Right ventricle myocardium superior (tissue), 1 donor: ENCODE data around the gene SLC22A5. TPM values are rescaled to one million over a fixed set of nuclear protein-coding genes. Genes with fewer than 3 reads are reported as not detected.
A peak's percentile ranks its signal among the peaks of the same experiment; 100 is the strongest.

Experiments
- ATAC-seq: fragments of 200-7000 bp; cut with Tn5 transposase; one replicate; pipeline ENCODE4 v1.9.1; 2020; ENCODE audit warnings: mild to moderate bottlenecking; ENCODE audit not compliant: poor library complexity
- DNase-seq: peaks from one replicate; pipeline ENCODE4 v3.0.0-alpha.2; 2020
- intact Hi-C: fragments of 100-400 bp; cut with DNase I; formaldehyde crosslinking; loops from one replicate; pipeline ENCODE4 v1.11.2; 2022
- long read RNA-seq: library from polyadenylated mRNA; unstranded; transcript quantifications from one replicate; pipeline ENCODE4 v2.0.0, GENCODE V29; 2021
- total RNA-seq: library from RNA; stranded (reverse); fragmentation: NEBNext Ultra II Directional; extraction: Animal tissue kit (Norgen Biotek cat#: 25700); gene quantifications from one replicate; pipeline ENCODE4 v1.2.1, GENCODE V29; 2021
- donor health status: DM: no; HTN: yes; CAD: no; lungs with severe emphysema.

Gene SLC22A5
- 22.7 TPM for total RNA-seq
- long read RNA-seq, transcript SLC22A5-203 (11 exons, 1,746 nt) = minor isoform, 5 of 114 reads
- long read RNA-seq, transcript SLC22A5-201 (10 exons, 3,237 nt) = major isoform, 89 of 114 reads
- long read RNA-seq, partial matches to known transcripts = 1 of 114 reads
- long read RNA-seq, other reads (novel, unspliced or antisense) = 17 of 114 reads

DNA sequence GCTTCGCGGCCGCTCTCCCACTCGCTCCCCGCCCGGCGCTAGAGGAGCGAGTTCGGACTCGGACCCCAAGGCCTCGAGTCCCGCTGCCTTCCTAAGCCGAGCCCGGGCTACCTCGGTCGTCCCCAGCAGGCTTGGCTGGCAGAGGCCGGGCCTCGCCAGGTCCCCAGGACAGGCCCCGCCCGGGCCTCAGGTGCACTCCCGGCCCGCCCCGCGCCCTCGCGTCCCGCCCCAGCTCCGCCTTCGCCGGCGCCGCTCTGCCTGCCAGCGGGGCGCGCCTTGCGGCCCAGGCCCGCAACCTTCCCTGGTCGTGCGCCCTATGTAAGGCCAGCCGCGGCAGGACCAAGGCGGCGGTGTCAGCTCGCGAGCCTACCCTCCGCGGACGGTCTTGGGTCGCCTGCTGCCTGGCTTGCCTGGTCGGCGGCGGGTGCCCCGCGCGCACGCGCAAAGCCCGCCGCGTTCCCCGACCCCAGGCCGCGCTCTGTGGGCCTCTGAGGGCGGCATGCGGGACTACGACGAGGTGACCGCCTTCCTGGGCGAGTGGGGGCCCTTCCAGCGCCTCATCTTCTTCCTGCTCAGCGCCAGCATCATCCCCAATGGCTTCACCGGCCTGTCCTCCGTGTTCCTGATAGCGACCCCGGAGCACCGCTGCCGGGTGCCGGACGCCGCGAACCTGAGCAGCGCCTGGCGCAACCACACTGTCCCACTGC is at the start of gene SLC22A5:
Gene SLC22A5, plus strand, starts transcription at position 237 of the 707 bp plus-strand sequence. Its CDS starts 263 bp downstream, at position 500.
- peak; percentile 83 for DNase-seq
- intact Hi-C loops = loop anchor here (10.0 kb wide), 1 partner anchor 175 kb away; no protein-coding TSS in a partner anchor
- peak; percentile 90 for ATAC-seq

DNA sequence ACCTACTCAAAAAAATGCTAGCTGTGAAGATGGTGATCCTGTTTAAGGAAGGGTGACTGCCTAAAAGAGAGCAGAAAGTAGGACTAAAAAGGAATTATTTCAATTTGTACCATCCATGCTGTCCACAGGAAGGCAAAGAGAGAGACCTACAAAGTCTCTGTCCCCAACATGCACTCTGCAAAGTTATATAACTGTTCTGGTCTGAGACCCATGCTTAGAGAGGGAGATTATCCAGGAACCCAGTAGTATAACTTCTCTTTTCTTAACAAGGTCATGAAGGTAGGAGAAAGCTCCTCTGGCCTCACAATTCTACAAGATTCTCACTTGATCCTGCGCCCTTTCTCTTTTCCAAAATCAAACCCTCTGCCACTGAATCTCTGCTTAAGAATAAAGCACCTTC is 49.5 kb upstream of the SLC22A5 start:
- intact Hi-C loops = no loop called here
- ATAC-seq (peak; percentile 68), DNase-seq (no peak)

DNA sequence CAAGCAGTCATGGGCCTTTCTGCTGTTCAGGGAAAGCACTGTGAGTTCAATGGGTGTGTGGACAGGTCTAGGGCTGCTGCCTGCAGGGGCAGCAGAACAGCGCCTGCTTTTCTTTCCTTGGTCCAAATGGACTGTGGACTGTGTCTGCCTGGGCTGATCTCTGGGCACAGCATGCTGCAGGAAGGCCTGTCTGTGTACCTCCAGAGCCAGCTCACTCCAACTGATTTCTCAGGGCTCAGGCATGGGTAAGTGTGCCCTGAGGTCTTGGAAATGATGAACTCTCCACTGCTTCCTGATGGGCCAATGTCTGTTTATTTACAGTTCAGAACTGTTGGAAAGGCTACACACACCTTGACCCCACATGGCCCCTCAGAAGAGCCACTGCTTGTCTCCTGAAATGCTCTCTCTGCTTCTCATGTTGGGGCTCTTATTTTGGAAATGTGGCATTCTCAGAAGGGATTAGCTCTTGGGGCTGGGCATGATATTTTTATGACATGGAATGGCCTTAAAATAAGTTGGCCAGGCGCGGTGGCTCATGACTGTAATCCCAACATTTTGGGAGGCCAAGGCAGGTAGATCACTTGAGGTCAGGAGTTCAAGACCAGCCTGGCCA is 48.3 kb upstream of the SLC22A5 start:
- no peak for DNase-seq
- intact Hi-C loops = no loop called here
- peak; percentile 14 for ATAC-seq

DNA sequence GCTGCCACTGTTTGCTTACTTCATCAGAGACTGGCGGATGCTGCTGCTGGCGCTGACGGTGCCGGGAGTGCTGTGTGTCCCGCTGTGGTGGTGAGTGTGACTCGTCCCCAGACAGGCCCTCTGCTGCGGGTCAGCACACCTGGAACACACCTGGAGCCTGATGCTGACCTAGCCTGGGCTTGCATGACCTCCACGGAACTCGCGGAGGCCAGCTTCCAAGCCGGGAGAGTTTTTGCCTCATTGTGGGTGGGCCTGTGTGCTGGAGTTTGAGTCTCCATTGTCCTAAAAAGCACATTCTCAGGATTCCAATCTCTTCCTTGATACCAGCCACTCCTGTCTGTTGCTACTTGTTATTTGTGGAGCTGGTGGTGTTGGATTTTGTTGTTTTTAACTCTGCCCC is 47.2 kb upstream of the SLC22A5 start:
- no peak for DNase-seq
- intact Hi-C loops = no loop called here
- no peak for ATAC-seq

DNA sequence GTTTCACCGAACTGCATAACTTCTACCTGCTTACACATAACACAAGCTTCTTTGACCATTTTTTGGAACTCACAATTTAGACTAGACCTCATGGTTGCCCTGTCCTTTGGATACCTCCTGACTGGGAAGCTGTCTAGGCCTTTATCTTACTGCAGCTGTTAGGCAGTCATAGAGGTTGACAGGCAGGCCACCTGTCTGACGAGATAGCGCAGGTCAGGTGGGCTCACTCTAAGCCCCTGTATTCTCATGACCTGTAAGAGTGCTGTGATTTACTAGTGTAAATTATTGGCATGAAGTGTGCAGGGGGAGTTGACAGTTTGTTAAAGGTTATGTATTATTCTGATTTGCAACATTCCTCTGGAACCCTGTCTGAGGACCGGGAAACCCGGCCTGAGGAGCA is 46.3 kb upstream of the SLC22A5 start:
- no peak for DNase-seq
- intact Hi-C loops = no loop called here
- no peak for ATAC-seq

DNA sequence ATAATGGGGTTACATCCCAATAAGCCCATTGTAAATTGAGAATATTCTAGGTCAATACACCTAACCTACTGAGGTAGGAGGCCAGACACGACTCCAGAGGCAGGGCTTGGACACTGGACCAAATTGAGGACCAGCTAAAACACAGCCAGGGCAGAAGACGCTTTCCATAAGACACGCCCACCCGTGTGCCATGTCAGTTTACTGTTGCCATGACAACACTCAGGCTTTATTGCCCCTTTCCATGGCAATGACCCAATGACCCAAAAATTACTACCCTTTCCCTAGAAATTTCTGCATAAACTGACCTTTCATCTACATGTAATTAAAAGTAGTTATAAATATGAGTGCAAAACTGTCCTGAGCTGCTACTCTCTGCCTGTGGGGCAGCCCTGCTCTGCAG is 43.8 kb upstream of the SLC22A5 start:
- intact Hi-C loops = no loop called here
- no peak for DNase-seq
- no peak for ATAC-seq

DNA sequence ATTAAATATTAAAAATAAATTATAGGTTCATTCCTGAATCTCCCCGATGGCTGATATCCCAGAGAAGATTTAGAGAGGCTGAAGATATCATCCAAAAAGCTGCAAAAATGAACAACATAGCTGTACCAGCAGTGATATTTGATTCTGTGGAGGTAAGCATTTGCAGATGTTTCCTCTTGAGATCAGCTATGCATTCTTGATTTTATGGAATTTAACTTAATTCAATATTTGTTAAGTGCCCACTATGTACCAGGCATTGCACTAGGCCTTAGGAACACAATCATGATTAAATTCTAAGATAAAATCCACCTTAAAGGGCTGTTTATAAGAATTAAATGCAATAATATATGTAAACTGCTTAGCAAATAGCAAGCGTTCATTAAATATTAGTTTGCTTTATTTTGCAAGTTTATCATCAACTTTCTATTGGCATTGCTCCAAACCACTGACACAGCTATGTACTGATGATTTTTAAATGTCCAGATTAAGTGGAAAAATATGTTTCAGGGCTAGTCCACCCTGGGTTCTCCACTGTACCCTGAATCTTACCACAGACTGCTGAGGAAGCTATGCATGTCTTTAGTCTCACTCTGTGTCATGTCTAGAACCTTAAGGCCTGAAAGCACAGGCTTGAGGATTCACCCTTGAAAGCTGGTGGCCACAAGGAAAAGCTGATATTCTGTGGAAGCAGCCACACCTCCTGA is 42.1 kb upstream of the SLC22A5 start:
- ATAC-seq (no peak), DNase-seq (no peak)
- intact Hi-C loops = no loop called here

DNA sequence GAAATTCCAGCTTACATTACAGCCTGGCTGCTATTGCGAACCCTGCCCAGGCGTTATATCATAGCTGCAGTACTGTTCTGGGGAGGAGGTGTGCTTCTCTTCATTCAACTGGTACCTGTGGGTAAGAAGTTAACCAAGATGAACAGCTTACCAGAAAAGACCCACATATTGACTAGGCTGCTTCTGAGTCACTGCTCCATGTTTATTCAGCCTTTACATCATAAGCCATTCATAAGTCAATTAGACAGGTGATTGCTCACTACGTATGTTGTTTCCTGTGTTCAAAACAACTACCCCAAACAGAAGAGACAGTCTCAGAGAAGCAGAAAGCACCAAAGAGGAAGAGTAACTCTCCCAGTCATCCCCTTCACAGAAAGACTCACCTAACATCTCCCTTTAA is 34.7 kb upstream of the SLC22A5 start:
- DNase-seq = no peak
- intact Hi-C loops = no loop called here
- ATAC-seq = no peak

DNA sequence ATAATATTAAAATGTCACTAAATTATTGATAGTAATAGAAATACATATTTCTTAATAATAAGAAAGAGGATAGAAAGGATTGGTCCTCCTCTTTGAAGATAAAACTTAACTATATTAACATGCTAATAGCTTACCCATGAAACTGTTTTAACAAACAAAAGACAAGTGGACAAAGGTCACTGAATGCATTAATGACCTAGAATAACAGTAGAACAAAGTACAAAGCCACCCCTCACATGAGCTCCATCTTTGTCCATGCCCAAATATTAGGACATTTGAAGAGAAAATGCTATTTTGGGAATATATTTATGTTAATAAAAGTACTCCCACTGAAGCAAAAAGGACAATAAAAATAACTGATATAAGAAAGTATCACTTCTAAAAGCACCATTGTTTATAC is 34.1 kb upstream of the SLC22A5 start:
- DNase-seq (no peak), ATAC-seq (no peak)
- intact Hi-C loops = no loop called here

DNA sequence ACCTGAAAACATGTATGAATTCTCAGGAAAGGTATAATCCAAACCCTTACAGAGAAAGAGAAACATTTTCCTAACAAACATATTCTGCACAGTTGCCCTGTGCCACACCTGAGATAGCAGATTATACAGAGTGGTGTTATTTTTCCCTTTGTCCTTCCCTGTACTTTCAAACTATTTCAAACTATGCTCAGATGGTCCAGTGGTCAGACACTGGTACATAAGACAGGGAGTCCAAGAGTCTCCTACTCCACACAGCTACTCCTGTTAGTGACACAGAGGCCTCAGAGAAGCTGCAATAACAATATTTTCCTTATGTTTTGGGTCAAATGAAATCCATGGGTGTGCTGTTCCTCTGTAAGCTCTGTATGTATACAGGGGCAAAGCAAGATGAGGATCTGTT is 30.0 kb upstream of the SLC22A5 start:
- no peak for DNase-seq

DNA sequence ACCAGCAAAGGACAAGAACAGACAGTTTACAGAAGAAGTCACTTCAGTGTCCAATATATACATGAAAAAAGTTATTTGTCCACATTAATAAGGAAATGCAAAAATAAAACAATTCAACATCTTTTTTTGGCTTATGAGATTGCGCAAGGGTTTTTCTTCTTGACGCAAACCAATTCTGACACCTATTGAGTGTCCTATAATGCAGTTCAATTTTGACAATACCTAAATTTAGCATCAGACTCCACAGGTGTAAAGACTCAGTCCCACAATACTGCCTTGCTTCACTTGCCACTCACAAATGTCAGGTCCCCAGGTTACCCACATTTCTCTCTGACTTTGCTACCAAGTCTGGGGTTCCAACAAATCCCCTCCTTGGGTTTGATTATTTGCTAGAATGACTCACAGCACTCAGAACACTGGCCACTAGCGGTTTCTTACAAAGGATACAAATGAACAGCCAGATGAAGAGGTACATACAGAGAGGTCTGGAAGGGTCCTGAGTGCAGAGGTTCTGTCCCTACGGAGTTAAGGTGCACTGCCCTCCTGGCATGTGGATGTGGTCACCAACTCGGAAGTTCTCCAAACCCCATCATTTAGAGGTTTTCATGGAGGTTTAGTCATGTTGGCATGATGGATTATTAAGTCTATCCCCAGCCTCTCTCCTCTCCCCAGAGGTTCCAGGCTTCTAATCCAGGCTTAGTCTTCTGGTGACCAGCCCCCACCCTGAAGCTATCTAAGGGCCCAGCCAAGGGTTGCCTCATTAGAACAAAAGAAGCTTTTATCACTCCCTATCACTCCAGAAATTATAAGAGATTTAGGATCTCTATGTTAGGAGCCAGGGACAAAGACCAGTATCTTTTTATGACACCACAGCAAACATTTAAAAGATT is 27.0 kb upstream of the SLC22A5 start:
- DNase-seq (no peak), ATAC-seq (peak; percentile 69)
- intact Hi-C loops = no loop called here

More for the DNA sequence above, 30.0 kb upstream of the SLC22A5 start:
- no peak for ATAC-seq
- intact Hi-C loops = no loop called here

DNA sequence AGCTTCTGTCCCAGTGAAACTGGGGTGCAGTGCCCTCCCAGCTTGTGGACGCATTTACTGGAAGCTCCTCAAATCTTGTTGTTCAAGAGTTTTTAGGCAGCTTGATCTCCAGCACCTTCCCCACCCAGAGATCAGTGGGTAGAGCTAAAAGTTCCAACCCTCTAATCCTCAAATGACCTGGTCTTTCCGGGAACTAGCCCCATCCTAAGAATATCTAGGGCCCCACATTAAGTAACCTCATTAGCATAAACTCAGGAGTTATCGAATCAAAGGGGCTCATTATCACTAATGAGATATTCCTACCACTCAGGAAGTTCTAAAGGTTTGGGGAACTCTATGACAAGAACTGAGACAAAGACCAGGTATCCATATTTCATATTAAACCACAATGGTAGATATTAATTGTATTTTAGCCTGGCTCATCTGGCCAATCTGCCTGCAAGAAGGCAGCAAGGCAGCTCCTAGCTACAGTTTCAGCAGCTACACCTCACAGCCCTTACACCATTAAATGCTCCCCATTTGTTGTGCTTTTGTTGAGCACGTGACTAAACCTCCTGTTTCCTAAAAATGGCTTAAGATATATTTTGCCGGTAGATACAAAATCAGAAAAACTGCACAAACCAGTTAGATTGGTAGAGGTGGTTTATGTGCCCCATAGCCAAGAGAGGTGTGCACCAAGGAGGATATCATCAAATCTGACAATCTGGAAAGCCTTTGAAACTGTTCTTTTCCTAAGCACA is 24.6 kb upstream of the SLC22A5 start:
- ATAC-seq (peak; percentile 44), DNase-seq (no peak)
- intact Hi-C loops = no loop called here

DNA sequence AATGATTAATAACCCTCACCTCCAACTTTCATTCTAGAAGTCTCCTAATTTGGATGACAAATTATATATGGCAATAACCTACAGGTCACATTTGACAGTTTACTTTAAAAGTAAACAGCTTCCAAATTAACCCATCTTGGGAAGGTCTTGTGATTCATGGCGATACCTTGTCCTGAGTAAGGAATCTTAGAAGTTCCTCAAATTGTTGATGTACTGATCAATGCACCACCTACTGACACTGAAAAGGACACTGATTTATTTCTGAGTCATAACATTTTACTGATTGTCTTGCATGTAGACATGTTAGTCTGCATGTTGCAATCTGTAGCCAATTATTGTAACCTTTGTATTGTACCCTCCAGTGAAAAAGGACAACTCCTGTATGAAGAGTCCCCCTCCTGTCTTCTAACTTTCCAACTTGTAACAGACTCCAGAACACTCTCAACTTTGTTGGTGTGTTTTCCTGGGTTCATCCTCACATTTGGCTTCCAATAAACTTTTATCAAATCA is 16.0 kb upstream of the SLC22A5 start:
- intact Hi-C loops = no loop called here

DNA sequence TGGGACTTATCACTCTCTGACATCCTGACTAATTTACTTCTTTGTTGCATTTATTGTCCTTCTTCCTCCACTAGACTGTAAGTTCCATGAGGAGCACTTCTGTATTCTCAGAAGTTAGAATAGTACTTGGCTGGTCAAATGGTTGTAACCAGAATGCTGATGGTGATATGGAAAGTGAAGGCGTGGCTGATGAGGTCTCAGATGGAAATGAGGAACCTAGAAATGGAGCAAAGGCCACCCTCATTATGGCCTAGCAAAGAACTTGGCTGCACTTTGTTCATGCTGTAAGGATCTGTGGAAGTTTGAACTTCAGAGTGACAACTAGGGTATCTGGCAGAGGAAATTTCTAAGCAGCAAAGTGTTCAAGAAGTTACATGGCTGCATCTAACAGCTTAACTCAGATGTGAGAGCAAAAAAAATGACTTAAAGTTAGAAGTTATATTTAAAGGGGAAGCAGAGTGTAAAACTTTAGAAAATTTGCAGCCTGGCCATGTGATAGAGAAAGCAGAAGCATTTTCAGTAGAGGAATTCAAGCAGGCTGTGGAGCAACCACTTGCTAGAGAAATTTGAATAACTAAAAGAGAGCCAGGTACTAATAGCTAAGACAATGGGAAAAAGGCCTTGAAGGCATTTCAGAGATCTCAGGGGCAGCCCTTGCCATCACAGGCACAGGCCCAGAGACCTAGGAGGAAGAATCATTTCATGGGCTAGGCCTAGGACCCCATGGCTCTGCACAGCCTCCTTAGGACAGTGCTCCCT is 14.9 kb upstream of the SLC22A5 start:
- intact Hi-C loops = no loop called here
- ATAC-seq = no peak
- DNase-seq = no peak

More for the DNA sequence above, 16.0 kb upstream of the SLC22A5 start:
- ATAC-seq = no peak
- DNase-seq = no peak

DNA sequence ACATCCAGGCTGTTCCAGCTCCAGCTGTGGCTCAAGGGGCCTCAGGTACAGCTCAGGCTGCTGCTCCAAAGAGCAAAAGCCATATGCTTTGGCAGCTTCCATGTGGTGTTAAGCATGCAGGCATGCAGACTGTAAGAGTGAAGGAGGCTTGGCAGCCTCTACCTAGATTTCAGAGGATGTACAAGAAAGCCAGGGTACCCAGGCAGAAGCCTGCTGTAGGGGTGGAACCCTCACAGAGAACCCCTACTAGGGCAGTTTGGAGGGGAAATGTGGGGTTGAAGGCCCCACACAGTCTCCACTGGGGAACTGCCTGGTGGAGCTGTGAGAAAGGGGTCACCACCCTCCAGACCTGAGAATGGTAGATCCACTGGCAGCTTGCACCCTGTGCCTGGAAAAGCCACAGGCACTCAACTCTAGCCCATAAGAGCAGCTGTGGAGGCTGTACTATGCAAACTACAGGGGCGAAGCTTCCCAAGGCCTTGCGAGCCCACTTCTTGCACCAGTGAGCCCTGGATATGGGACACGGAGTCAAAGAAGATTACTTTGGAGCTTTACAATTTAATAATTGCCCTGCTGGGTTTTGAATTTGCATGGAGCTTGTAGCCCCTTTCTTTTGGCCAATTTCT is 14.3 kb upstream of the SLC22A5 start:
- DNase-seq (no peak), ATAC-seq (no peak)
- intact Hi-C loops = no loop called here

DNA sequence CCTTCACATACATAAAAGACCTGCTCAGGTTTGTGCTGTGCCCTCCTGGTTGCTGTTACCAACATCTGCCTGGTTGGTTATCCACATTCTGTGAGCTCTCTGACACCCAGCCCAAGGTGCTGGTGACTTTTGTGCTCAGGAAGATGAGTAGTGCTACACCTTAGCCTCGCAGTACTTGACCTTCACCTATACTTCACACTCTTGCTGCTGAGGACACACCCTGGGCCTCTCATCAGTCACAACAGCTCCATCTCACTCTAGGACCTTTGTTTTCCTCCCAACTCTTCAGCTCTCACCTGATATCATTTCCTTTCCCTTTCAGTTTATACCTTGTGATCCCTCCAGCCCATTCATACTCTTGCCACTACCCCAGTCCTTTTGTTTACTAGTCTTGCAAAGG is 10.7 kb upstream of the SLC22A5 start:
- ATAC-seq (no peak), DNase-seq (no peak)
- intact Hi-C loops = no loop called here

DNA sequence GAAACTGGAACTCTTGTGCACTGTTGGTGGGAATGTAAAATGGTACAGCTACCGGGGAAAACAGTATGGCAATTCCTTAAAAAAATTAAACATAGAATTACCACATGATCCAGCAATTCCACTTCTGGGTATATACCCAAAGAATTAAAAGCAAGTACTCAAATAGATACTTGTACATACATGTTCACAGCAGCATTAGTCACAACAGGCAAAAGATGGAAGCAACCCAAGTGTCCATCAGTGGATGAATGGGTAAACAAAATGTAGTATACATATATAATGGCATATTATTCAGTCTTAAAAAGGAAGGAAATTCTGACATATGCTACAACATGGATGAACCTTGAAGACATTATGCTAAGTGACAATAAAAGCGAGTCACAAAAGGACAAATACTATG is 7.4 kb upstream of the SLC22A5 start:
- intact Hi-C loops = loop anchor here (5.0 kb wide), 1 partner anchor 70 kb away; the partner anchor contains the start of gene SLC22A4

More for the DNA sequence above, 7.4 kb upstream of the SLC22A5 start:
- ATAC-seq (no peak), DNase-seq (no peak)
